Endothelial cell of umbilical vein (primary cell): Measurements from ENCODE around the gene SLC9A1.

ENCODE experiments used
- EZH2 ChIP-seq: IDR thresholded peaks from 2 replicates; pipeline ENCODE4 v1.6.1; 2012; ENCODE audit warnings: borderline replicate concordance, low read depth, mild to moderate bottlenecking, moderate library complexity, low read length, inconsistent platforms; ENCODE audit not compliant: severe bottlenecking
- FOS ChIP-seq: IDR thresholded peaks from 2 replicates; pipeline ENCODE4 v1.6.1; 2011; ENCODE audit warnings: mild to moderate bottlenecking, low read length, moderate library complexity, borderline replicate concordance; ENCODE audit not compliant: insufficient read depth
- MYC ChIP-seq: IDR thresholded peaks from one replicate; pipeline ENCODE4 v1.6.1; 2011; ENCODE audit warnings: mild to moderate bottlenecking, low read depth, low read length
- POLR2A ChIP-seq: IDR thresholded peaks from 2 replicates; pipeline ENCODE4 v1.6.1; 2012; ENCODE audit warnings: low read depth, mild to moderate bottlenecking, control low read depth, low read length
- POLR2AphosphoS5 ChIP-seq: IDR thresholded peaks from 2 replicates; pipeline ENCODE4 v1.6.1; 2012; ENCODE audit warnings: low read depth, mild to moderate bottlenecking, control low read depth, low read length, moderate library complexity; ENCODE audit not compliant: insufficient read depth
- TF ChIP-seq, protein P1 (sequence below), 2 donors: IDR thresholded peaks; 1 replicate in 1 of 2; 2 replicates in 1 of 2; pipeline ENCODE4 v1.5.1; 2011; ENCODE audit warnings: low read length in 2 of 2, mild to moderate bottlenecking in 2 of 2, moderate library complexity in 2 of 2, control low read depth in 1 of 2, inconsistent platforms in 1 of 2, low read depth in 1 of 2; ENCODE audit not compliant: insufficient read depth in 1 of 2; ENCODE audit errors: extremely low read depth in 1 of 2

DNA sequence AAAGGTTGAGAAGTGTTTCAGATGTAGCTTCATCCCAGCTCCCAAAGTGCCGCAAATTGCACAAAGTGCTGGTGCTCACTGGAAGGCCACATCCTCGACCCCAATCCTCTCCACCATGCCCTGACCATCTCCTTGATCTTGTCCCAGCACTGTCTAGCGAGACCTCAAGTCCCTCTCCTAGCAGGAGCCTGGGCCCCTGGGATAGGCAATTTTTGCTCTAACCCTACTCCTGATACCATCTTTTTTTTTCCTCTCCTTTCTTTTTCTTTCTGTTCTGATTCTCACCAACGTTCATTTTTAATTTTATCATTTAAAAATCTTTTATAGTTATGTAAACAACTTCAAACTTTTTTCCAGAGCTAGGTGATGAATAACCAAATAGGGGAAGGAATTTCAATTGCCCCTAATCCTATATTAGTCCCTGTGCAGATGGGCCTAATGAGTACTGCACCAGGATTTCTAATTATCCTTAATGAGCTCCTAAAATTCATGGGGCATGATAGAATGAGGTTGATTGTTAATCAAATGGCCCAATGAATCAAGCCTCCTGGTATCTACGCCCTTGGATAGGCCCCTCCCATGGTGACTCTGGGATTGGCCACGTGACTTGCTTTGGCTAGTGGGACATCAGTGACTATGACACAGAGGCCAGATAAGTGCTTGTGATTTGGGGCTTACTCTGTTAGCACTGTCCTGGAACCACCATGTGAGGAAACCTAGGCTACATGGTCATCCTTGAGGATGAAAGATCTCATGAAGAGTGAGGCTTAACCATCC lies 100.8 kb downstream of the SLC9A1 start:
- no peak for TF ChIP-seq EZH2
- TF ChIP-seq FOS, result no peak
- TF ChIP-seq, protein P1, sequence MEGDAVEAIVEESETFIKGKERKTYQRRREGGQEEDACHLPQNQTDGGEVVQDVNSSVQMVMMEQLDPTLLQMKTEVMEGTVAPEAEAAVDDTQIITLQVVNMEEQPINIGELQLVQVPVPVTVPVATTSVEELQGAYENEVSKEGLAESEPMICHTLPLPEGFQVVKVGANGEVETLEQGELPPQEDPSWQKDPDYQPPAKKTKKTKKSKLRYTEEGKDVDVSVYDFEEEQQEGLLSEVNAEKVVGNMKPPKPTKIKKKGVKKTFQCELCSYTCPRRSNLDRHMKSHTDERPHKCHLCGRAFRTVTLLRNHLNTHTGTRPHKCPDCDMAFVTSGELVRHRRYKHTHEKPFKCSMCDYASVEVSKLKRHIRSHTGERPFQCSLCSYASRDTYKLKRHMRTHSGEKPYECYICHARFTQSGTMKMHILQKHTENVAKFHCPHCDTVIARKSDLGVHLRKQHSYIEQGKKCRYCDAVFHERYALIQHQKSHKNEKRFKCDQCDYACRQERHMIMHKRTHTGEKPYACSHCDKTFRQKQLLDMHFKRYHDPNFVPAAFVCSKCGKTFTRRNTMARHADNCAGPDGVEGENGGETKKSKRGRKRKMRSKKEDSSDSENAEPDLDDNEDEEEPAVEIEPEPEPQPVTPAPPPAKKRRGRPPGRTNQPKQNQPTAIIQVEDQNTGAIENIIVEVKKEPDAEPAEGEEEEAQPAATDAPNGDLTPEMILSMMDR (IDR thresholded peaks at IDR 0.05; ENCODE audit: extremely low read depth in 1 of 2, insufficient read depth in 1 of 2, low read depth in 1 of 2, low read length in 2 of 2), result no peak
- TF ChIP-seq POLR2A, result no peak
- TF ChIP-seq POLR2AphosphoS5, result no peak
- TF ChIP-seq MYC, result no peak
